ENCODE measurements around the gene HMOX2. TPM values are rescaled to one million over a fixed set of nuclear protein-coding genes. Genes with fewer than 3 reads are reported as not detected.
A peak's percentile ranks its signal among the peaks of the same experiment; 100 is the strongest.

Gene HMOX2
- total RNA-seq, 1 donor from 2014 or later: 47.2 TPM

DNA sequence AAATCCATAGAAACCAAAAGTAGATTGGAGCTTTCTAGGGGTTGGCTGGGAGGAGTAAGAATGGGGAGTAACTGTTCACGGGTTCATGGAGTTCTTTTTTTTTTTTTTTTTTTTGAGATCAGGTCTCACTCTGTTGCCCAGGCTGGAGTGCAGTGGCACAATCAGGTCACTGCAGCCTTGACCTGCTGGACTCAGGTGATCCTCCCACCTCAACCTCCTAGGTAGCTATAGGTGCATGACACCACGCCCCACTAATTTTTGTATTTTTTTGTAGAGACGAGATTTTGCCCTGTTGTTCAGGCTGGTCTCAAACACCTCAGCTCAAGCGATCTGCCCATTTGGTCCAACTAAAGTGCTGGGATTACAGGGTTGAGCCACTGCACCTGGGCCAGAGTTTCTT lies 3.3 kb upstream of the HMOX2 start:
- H3K9me3 Mint-ChIP-seq (ENCODE audit: unreplicated experiment): peaks cover 3% of the 10 kb centered on the region
- H3K4me1 Mint-ChIP-seq (ENCODE audit: unreplicated experiment): peaks cover 25% of the 10 kb centered on the region
- TF ChIP-seq, protein P1, sequence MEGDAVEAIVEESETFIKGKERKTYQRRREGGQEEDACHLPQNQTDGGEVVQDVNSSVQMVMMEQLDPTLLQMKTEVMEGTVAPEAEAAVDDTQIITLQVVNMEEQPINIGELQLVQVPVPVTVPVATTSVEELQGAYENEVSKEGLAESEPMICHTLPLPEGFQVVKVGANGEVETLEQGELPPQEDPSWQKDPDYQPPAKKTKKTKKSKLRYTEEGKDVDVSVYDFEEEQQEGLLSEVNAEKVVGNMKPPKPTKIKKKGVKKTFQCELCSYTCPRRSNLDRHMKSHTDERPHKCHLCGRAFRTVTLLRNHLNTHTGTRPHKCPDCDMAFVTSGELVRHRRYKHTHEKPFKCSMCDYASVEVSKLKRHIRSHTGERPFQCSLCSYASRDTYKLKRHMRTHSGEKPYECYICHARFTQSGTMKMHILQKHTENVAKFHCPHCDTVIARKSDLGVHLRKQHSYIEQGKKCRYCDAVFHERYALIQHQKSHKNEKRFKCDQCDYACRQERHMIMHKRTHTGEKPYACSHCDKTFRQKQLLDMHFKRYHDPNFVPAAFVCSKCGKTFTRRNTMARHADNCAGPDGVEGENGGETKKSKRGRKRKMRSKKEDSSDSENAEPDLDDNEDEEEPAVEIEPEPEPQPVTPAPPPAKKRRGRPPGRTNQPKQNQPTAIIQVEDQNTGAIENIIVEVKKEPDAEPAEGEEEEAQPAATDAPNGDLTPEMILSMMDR (IDR thresholded peaks at IDR 0.05): no peak
- no peak for DNase-seq (ENCODE audit: extremely low spot score, unreplicated experiment)
- no peaks in the 10 kb centered on the region for H3K27me3 Mint-ChIP-seq (ENCODE audit: unreplicated experiment)
- peak overlapping the region; percentile 44 for H3K4me3 Mint-ChIP-seq (ENCODE audit: unreplicated experiment)
- peaks cover 9% of the 10 kb centered on the region for H3K36me3 Mint-ChIP-seq (ENCODE audit: unreplicated experiment)
- no peak overlapping the region for H3K27ac Mint-ChIP-seq (ENCODE audit: unreplicated experiment)

DNA sequence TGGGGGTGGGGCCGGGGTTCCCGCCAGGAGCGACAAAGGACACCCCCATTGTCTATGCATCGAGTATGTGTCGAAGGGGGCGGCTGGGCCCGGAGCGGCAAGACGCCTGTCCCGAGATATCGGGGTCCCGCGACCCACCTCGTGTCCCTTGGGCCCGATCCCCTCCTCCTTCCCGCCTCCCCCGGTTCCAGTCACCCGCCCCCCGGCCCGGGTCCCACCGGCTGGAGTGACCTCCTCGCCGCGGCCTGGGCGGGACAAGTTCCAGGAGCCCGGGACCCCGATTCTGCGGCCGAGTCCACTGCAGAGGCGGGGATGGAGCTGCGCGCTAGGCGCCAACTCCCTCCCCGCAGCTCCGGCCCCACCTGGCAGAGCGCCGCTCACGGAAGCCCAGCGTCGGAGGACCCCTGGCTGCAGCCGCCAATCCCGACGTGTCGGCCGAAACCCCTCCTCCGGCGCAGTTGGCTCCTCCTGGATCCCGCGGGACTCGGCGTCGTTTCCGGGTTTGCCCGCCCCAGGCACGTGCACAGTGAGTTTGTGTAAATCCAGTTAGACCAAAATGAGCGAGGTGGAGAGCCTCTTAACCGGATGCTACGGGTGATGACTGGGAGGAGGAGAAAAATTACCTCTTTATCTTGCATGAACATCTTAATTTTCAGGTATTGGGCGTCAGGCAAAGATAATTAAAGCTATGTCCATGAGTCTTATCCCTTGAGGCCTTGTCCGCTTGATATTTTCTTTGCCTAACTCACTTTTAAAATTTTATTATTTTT lies 1.8 kb upstream of the HMOX2 start, which contains the start of gene NMRAL1:
NMRAL1 (minus strand) TSS at position 434 of the 770 bp plus-strand sequence. CDS start 493 bp downstream, outside the sequence.
- DNase-seq (ENCODE audit: extremely low spot score, unreplicated experiment): peak; percentile 97
- H3K4me3 Mint-ChIP-seq (ENCODE audit: unreplicated experiment): peak within 1 kb of the TSS; percentile 81
- no peaks in the 10 kb centered on the region for H3K27me3 Mint-ChIP-seq (ENCODE audit: unreplicated experiment)
- H3K9me3 Mint-ChIP-seq (ENCODE audit: unreplicated experiment): peaks cover 3% of the 10 kb centered on the region
- TF ChIP-seq, protein P1 (IDR thresholded peaks at IDR 0.05): no peak
- peak within 1 kb of the TSS; percentile 94 for H3K27ac Mint-ChIP-seq (ENCODE audit: unreplicated experiment)
- H3K36me3 Mint-ChIP-seq (ENCODE audit: unreplicated experiment): peaks cover 4% of the 10 kb centered on the region
- peaks cover 29% of the 10 kb centered on the region for H3K4me1 Mint-ChIP-seq (ENCODE audit: unreplicated experiment)

DNA sequence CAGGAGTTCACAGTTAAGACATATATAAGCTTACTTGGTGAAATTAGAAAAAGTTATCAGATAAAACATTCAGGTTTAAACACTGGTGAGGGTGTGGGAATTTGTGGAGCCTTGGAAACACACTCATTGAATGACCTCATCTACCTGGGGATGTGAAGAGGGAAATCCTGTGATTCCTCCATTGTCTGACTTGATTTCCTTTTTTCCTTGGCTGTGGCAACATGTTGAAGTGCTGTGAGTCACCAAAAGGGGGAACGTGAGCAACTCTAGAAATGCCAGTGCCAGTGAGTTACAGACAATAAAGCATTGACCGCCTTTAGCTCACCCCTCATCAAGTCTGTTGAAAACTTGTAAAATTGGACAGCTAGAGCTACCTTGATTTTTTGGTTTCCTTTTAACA lies 1.8 kb downstream of the HMOX2 start:
- H3K9me3 Mint-ChIP-seq (ENCODE audit: unreplicated experiment): peaks cover 3% of the 10 kb centered on the region
- peak overlapping the region; percentile 31 for H3K27ac Mint-ChIP-seq (ENCODE audit: unreplicated experiment)
- H3K36me3 Mint-ChIP-seq (ENCODE audit: unreplicated experiment): peaks cover 3% of the 10 kb centered on the region
- peak overlapping the region; percentile 81 for H3K4me3 Mint-ChIP-seq (ENCODE audit: unreplicated experiment)
- TF ChIP-seq, protein P1 (IDR thresholded peaks at IDR 0.05): peak; percentile 33
- H3K4me1 Mint-ChIP-seq (ENCODE audit: unreplicated experiment): peaks cover 43% of the 10 kb centered on the region
- no peaks in the 10 kb centered on the region for H3K27me3 Mint-ChIP-seq (ENCODE audit: unreplicated experiment)
- no peak for DNase-seq (ENCODE audit: extremely low spot score, unreplicated experiment)

DNA sequence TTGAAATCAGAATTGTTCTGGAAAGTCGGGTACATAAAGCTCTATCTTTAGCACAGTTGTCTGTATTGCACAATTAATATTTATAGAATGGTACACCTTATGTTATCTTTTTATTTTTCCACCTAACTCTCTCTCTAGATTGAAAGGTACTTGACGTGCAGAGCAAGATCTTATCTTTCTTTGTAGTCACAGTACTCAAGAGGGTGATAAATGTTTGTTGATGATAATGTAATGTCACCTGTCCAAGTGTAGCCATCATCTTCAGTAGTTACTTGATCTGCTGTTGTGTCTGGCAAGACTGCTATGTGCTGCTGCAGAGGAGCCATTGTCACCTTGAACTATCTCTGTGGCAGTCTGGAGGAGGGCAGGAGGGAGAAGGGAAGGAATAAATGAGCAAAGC lies 5.3 kb downstream of the HMOX2 start:
- no peak for DNase-seq (ENCODE audit: extremely low spot score, unreplicated experiment)
- Mint-ChIP-seq H3K4me3 (ENCODE audit: unreplicated experiment) (no peak overlapping the region), H3K27ac (ENCODE audit: unreplicated experiment) (peak overlapping the region; percentile 42), H3K4me1 (ENCODE audit: unreplicated experiment) (peaks cover 29% of the 10 kb centered on the region), H3K9me3 (ENCODE audit: unreplicated experiment) (no peaks in the 10 kb centered on the region), H3K27me3 (ENCODE audit: unreplicated experiment) (no peaks in the 10 kb centered on the region), H3K36me3 (ENCODE audit: unreplicated experiment) (peaks cover 7% of the 10 kb centered on the region)
- TF ChIP-seq, protein P1 (IDR thresholded peaks at IDR 0.05): no peak

DNA sequence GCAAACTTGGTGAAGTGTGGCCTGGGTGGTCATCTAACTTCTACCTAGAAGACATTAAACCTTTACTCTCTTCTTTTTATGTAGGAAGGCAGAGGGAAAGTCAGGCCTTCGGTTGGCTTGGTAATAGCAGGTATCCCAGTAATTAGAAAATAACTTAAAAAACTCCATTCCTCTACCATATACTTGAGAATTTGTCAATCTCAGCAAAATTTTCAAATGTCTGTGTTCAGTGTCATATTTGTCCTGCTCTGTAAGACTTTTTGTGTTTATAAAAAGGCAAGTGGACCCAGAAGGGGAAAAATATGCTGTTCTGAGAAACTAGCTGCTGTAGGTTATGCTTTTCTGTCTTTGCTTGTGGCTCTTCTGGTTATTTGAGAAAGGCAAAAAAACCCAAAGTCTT lies 5.8 kb downstream of the HMOX2 start:
- TF ChIP-seq, protein P1 (IDR thresholded peaks at IDR 0.05): no peak
- Mint-ChIP-seq H3K4me3 (ENCODE audit: unreplicated experiment) (no peak overlapping the region), H3K9me3 (ENCODE audit: unreplicated experiment) (no peaks in the 10 kb centered on the region), H3K27ac (ENCODE audit: unreplicated experiment) (peak overlapping the region; percentile 27), H3K4me1 (ENCODE audit: unreplicated experiment) (peaks cover 28% of the 10 kb centered on the region), H3K36me3 (ENCODE audit: unreplicated experiment) (peaks cover 7% of the 10 kb centered on the region), H3K27me3 (ENCODE audit: unreplicated experiment) (no peaks in the 10 kb centered on the region)
- no peak for DNase-seq (ENCODE audit: extremely low spot score, unreplicated experiment)

Measured in osteocyte (in vitro differentiated cells).